Fibroblast of mammary gland (primary cell): ENCODE results near the gene SLC44A1.

Source experiments
- DNase-seq: peaks from one replicate; pipeline ENCODE4 v3.0.0-alpha.2; 2010; ENCODE audit warnings: low read depth
- H3K4me3 ChIP-seq: 2 replicates; pipeline ENCODE4 v1.5.1; 2011; ENCODE audit warnings: low read depth, mild to moderate bottlenecking, low read length, moderate library complexity; ENCODE audit not compliant: control insufficient read depth
- TF ChIP-seq, protein P1 (sequence below): conservative IDR thresholded peaks from 2 replicates; pipeline ENCODE4 v1.5.1; 2011; ENCODE audit warnings: low read depth, low read length, inconsistent platforms; ENCODE audit not compliant: control insufficient read depth, insufficient read depth

SLC44A1 gene

GRCh38 chr9:105311306-105311705 is 66.9 kb downstream of the SLC44A1 start:
- TF ChIP-seq, protein P1, sequence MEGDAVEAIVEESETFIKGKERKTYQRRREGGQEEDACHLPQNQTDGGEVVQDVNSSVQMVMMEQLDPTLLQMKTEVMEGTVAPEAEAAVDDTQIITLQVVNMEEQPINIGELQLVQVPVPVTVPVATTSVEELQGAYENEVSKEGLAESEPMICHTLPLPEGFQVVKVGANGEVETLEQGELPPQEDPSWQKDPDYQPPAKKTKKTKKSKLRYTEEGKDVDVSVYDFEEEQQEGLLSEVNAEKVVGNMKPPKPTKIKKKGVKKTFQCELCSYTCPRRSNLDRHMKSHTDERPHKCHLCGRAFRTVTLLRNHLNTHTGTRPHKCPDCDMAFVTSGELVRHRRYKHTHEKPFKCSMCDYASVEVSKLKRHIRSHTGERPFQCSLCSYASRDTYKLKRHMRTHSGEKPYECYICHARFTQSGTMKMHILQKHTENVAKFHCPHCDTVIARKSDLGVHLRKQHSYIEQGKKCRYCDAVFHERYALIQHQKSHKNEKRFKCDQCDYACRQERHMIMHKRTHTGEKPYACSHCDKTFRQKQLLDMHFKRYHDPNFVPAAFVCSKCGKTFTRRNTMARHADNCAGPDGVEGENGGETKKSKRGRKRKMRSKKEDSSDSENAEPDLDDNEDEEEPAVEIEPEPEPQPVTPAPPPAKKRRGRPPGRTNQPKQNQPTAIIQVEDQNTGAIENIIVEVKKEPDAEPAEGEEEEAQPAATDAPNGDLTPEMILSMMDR: no peak
- DNase-seq: no peak
- no peak overlapping the region for H3K4me3 ChIP-seq

- TF ChIP-seq, protein P1: no peak
- no peak overlapping the region for H3K4me3 ChIP-seq
- DNase-seq: no peak
These were observed 68.8 kb downstream of the SLC44A1 start for GRCh38 chr9:105313238-105313637.

DNA sequence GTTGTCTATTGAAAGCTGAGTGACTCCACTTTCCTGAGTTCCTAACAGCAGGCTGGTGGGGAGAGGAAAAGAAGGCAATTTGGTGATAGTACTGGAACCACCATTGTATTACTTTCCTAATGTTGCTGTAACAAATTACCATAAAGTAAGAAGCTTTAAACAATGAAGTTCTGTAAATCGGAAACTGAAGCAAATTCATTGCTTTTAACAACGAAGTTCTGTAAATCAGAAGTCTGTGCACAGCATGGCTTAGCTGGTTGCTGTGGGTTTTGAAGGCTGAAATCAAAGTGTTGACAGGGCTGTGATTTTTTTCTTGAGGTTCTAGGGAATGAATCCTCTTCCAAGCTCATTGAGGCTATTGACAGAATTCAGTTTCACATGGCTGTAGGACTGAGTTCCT is 72.3 kb downstream of the SLC44A1 start:
- no peak for DNase-seq
- TF ChIP-seq, protein P1: no peak
- H3K4me3 ChIP-seq: no peak overlapping the region

DNA sequence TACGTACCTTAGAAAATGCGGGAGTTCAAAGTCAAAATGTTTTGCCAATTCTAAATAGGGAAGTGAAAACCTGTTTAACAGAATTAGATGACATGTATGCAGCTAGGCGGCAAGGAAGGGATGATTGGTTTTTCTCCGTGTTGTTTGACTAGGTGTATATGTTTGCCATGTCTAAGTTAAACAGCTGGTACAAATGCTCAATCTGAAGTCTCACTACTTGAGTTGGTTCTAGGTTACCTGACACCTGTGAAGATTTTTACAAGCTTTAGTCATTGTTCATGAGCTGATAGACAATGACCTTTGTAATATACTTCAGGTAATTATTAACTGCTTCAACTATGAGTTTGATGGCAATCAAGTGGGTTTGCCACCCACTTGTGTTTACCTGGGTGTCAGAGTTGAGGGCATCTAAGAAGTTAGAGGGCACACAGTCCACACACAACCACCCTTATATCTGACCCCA is 74.3 kb downstream of the SLC44A1 start:
- TF ChIP-seq, protein P1: no peak

DNA sequence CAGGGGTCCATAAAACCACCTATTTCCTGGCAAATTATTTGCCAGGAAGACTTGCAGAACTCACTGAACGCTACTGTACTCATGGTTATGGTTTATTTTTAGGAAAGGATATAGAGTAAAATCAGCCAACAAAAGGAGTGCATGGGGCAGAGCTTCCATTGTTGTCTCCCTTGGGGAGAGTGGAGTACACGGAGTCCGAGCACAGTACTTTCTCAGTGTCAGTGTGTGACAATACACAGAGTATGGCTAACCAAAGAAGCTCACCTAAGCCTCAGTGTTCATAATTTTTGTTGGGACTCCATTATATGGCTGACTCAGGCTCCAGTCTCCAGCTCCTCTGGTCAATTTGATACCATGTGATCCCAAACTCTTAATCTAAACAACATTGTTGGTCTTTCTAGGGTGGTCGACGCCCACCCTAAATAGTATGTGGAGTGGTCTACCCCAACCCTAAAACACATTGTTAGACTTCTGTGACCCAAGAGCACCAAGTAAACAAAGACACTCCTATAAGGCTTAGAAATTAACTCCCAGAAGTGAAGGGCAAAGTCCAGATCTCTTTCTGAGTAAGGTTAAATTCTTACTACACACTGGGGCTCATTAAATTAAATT is 74.9 kb downstream of the SLC44A1 start:
- TF ChIP-seq, protein P1: no peak
- H3K4me3 ChIP-seq: no peak overlapping the region
- DNase-seq: no peak

More for the DNA sequence above, 74.3 kb downstream of the SLC44A1 start:
- no peak overlapping the region for H3K4me3 ChIP-seq
- no peak for DNase-seq

GRCh38 chr9:105320568-105320967 is 76.1 kb downstream of the SLC44A1 start:
- TF ChIP-seq, protein P1: no peak
- no peak for DNase-seq
- no peak overlapping the region for H3K4me3 ChIP-seq
